PC-3 (cell line): ENCODE measurements around the gene GMEB2. TPM values are rescaled to one million over a fixed set of nuclear protein-coding genes. Genes with fewer than 3 reads are reported as not detected.

Experiments used
- ATAC-seq: fragments of 200-7000 bp; cut with Tn5 transposase; 2 replicates; pipeline ENCODE4 v1.9.1; 2020; ENCODE audit warnings: mild to moderate bottlenecking, moderate library complexity
- BruUV-seq: library from RNA; stranded (reverse); fragments of 400-500 nt; replicated peaks from 2 replicates; lab custom pipeline; 2021; lab: Mats Ljungman, UMichigan
- CTCF ChIA-PET: fragments of 300-600 bp; sonication (Branson Sonifier 250); formaldehyde crosslinking; loops from one replicate; lab custom pipeline; 2022; ENCODE audit warnings: antibody characterized with exemption; lab: Charles Lee
- POLR2A ChIA-PET: fragments of 300-600 bp; sonication (Branson Sonifier 250); formaldehyde crosslinking; loops from one replicate; lab custom pipeline; 2022; ENCODE audit warnings: antibody characterized with exemption; ENCODE audit not compliant: unreplicated experiment; lab: Charles Lee
- DNase-seq: peaks from one replicate; pipeline ENCODE4 v3.0.0-alpha.2; 2015
- H2AFZ ChIP-seq: fragments of 300-600 bp; sonication (generic); 2 replicates; pipeline ENCODE4 v1.6.0; 2016; ENCODE audit warnings: antibody characterized with exemption, low read length
- H3F3A ChIP-seq: fragments of 300-600 bp; sonication (generic); one replicate; pipeline ENCODE4 v1.6.0; 2017; ENCODE audit warnings: antibody characterized with exemption, low read length, control low read depth, mild to moderate bottlenecking; ENCODE audit not compliant: unreplicated experiment
- H3K27ac ChIP-seq: fragments of 300-600 bp; sonication (generic); 2 replicates; pipeline ENCODE4 v1.5.1; 2016; ENCODE audit warnings: mild to moderate bottlenecking, low read length
- H3K27me3 ChIP-seq: fragments of 300-600 bp; sonication (generic); 2 replicates; pipeline ENCODE4 v1.6.1; 2016; ENCODE audit warnings: low read length, mixed read lengths
- H3K36me3 ChIP-seq: fragments of 300-600 bp; sonication (generic); 2 replicates; pipeline ENCODE4 v1.6.1; 2016; ENCODE audit warnings: low read depth, mixed run types, low read length, mixed read lengths
- H3K4me1 ChIP-seq: fragments of 300-600 bp; sonication (generic); 2 replicates; pipeline ENCODE4 v1.5.1; 2016; ENCODE audit warnings: low read length; ENCODE audit not compliant: insufficient read depth
- H3K4me2 ChIP-seq: fragments of 300-600 bp; sonication (generic); 2 replicates; pipeline ENCODE4 v1.6.0; 2016; ENCODE audit warnings: low read length
- H3K4me3 ChIP-seq: fragments of 300-600 bp; sonication (generic); 2 replicates; pipeline ENCODE4 v1.5.1; 2016; ENCODE audit warnings: mild to moderate bottlenecking, low read length, mixed read lengths
- H3K79me2 ChIP-seq: fragments of 300-600 bp; sonication (generic); 2 replicates; pipeline ENCODE4 v1.6.1; 2017; ENCODE audit warnings: low read length, mixed read lengths
- H3K9ac ChIP-seq: fragments of 300-600 bp; sonication (generic); 2 replicates; pipeline ENCODE4 v1.6.0; 2016; ENCODE audit warnings: mild to moderate bottlenecking, low read length
- H3K9me2 ChIP-seq: fragments of 300-600 bp; sonication (generic); replicated peaks from 2 replicates; pipeline ENCODE4 v1.6.1; 2016; ENCODE audit warnings: mixed run types, low read length, mixed read lengths
- H3K9me3 ChIP-seq: fragments of 300-600 bp; sonication (generic); 2 replicates; pipeline ENCODE4 v1.6.1; 2016; ENCODE audit warnings: low read length, mixed read lengths
- H4K20me1 ChIP-seq: fragments of 300-600 bp; sonication (generic); 2 replicates; pipeline ENCODE4 v1.6.1; 2016; ENCODE audit warnings: low read length, mixed read lengths
- EZH2 ChIP-seq: fragments of 300-600 bp; sonication (generic); IDR thresholded peaks from one replicate; pipeline ENCODE4 v1.6.1; 2017; ENCODE audit warnings: antibody characterized with exemption, mild to moderate bottlenecking, low read length; ENCODE audit not compliant: unreplicated experiment
- EZH2phosphoT487 ChIP-seq: fragments of 300-600 bp; sonication (generic); IDR thresholded peaks from 2 replicates; pipeline ENCODE4 v1.6.1; 2018; ENCODE audit warnings: mild to moderate bottlenecking, antibody characterized with exemption, low read length, borderline replicate concordance
- intact Hi-C: fragments of 100-400 bp; cut with micrococcal nuclease; formaldehyde crosslinking; loops from 2 replicates; pipeline ENCODE4 v1.9.0; 2023
- total RNA-seq: library from RNA; depleted of rRNA; stranded (reverse); fragments of >200 nt; gene quantifications from 2 replicates; pipeline ENCODE4 v1.2.3, GENCODE V29; 2014
- TF ChIP-seq, protein P1 (sequence below): fragments of 300-600 bp; sonication (generic); conservative IDR thresholded peaks from 2 replicates; pipeline ENCODE4 v1.5.1; 2017; ENCODE audit warnings: antibody characterized with exemption, low read depth, mild to moderate bottlenecking, low read length

Gene GMEB2
- total RNA-seq, 1 experiment from 2014 or later = 13.7 TPM

DNA sequence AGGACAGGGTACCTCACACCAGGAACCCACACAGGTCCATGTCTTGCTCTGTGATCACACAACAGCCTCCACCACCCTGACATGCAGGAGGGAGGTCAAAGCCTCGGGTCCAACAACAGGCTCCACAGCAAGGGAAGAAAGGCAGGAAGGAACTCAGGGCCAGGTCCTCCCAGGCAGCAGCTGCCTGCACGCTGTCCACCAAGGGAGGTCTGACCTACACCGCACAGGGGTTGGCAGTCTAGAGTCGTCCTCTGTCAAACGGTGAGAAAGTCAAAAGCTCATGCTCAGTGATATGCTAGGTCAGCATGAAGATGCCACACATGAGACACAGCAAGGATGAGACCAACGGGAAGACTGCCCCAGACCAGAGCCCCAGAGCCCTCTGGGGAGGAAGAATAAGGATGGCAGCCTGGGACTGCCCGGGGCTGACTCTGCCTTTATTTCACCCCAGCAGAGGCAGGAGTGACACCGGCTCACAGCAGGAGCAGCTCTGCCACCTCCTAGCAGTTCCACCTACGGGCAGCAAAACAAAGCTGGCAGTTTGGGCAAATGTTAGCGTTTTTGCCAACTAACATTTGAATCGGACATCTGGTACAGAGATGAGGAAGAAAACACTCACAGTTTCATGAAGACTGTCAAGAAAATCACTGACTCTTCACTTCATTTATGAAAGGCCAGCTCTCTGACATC lies 8.5 kb downstream of the GMEB2 start:
- H4K20me1 ChIP-seq = no peaks in the 10 kb centered on the region
- no peak overlapping the region for H3K4me3 ChIP-seq
- no peaks in the 10 kb centered on the region for H3K4me1 ChIP-seq
- no peak overlapping the region for H3K9ac ChIP-seq
- POLR2A ChIA-PET = interaction anchor here (0.6 kb wide), 1 partner anchor 98 kb away, joined by 3 read pairs; no protein-coding TSS in a partner anchor
- no peaks in the 10 kb centered on the region for H3F3A ChIP-seq
- DNase-seq (no peak), ATAC-seq (no peak)
- no peak for TF ChIP-seq EZH2
- TF ChIP-seq EZH2phosphoT487 = no peak
- TF ChIP-seq, protein P1, sequence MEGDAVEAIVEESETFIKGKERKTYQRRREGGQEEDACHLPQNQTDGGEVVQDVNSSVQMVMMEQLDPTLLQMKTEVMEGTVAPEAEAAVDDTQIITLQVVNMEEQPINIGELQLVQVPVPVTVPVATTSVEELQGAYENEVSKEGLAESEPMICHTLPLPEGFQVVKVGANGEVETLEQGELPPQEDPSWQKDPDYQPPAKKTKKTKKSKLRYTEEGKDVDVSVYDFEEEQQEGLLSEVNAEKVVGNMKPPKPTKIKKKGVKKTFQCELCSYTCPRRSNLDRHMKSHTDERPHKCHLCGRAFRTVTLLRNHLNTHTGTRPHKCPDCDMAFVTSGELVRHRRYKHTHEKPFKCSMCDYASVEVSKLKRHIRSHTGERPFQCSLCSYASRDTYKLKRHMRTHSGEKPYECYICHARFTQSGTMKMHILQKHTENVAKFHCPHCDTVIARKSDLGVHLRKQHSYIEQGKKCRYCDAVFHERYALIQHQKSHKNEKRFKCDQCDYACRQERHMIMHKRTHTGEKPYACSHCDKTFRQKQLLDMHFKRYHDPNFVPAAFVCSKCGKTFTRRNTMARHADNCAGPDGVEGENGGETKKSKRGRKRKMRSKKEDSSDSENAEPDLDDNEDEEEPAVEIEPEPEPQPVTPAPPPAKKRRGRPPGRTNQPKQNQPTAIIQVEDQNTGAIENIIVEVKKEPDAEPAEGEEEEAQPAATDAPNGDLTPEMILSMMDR = no peak
- no peaks in the 10 kb centered on the region for H3K27me3 ChIP-seq
- no peaks in the 10 kb centered on the region for H3K9me2 ChIP-seq
- H3K9me3 ChIP-seq = no peaks in the 10 kb centered on the region
- CTCF ChIA-PET = no interaction called here
- intact Hi-C loops = no loop called here
- no TSS peak for BruUV-seq
- peaks cover 8% of the 10 kb centered on the region for H3K36me3 ChIP-seq
- no peak overlapping the region for H2AFZ ChIP-seq
- no peak overlapping the region for H3K27ac ChIP-seq
- H3K79me2 ChIP-seq = peaks cover 35% of the 10 kb centered on the region
- H3K4me2 ChIP-seq = no peak overlapping the region

DNA sequence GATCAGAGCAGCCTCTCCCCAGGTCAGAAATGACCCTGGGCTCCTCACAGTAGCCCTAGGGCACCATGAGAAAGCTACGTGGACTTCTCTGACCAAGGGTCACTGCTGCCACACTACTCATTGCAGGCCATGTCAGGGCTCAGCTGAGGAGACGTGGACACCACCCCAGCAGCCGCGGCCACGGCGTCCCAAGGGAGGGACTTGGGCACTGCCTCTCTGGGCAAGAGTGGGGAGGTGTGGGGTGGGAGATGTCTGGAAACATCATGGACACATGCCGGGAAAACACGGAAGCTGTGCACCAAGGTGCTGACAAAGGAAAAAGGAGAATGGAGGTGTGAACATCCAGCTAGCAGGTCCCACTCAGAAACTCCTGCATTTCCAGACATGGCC lies 9.0 kb downstream of the GMEB2 start:
- H3K9me3 ChIP-seq = no peaks in the 10 kb centered on the region
- H4K20me1 ChIP-seq = no peaks in the 10 kb centered on the region
- TF ChIP-seq, protein P1 = no peak
- TF ChIP-seq EZH2phosphoT487 (no peak), EZH2 (no peak)
- H3K27me3 ChIP-seq = no peaks in the 10 kb centered on the region
- no peak overlapping the region for H3K9ac ChIP-seq
- no peaks in the 10 kb centered on the region for H3K4me1 ChIP-seq
- no peak overlapping the region for H3K27ac ChIP-seq
- H3K36me3 ChIP-seq = peaks cover 8% of the 10 kb centered on the region
- H3K4me2 ChIP-seq = no peak overlapping the region
- no peak overlapping the region for H2AFZ ChIP-seq
- DNase-seq = no peak
- ChIA-PET CTCF (no interaction called here), POLR2A (no interaction called here)
- no peaks in the 10 kb centered on the region for H3K9me2 ChIP-seq
- BruUV-seq = no TSS peak
- no peaks in the 10 kb centered on the region for H3F3A ChIP-seq
- ATAC-seq = no peak
- peaks cover 29% of the 10 kb centered on the region for H3K79me2 ChIP-seq
- intact Hi-C loops = no loop called here
- no peak overlapping the region for H3K4me3 ChIP-seq
